Tibial artery (tissue), 4 donors: ENCODE results near the gene SLC44A4.

Source experiments
- DNase-seq, 2 donors: peaks; one replicate each; pipeline ENCODE4 v3.0.0-alpha.2; 2019
- H3K27ac ChIP-seq, 2 donors: fragments of 200-600 bp; sonication (generic) in 1 of 2; 1 replicate in 1 of 2; 2 replicates in 1 of 2; pipeline ENCODE4 v1.5.1; 2018 to 2019; ENCODE audit warnings: mild to moderate bottlenecking in 1 of 2
- H3K27me3 ChIP-seq, 2 donors: fragments of 200-600 bp; sonication (generic) in 1 of 2; one replicate each; pipeline versions ENCODE4 v1.5.1 to v1.6.0; 2016 to 2019
- H3K36me3 ChIP-seq, 3 donors: fragments of 200-600 bp; sonication (generic) in 2 of 3; one replicate each; pipeline ENCODE4 v1.5.1; 2016 to 2019; ENCODE audit warnings: mild to moderate bottlenecking in 2 of 3
- H3K4me1 ChIP-seq, 4 donors: fragments of 200-600 bp; sonication (generic) in 2 of 4; 1 replicate in 3 of 4; 2 replicates in 1 of 4; pipeline ENCODE4 v1.5.1; 2016 to 2019
- H3K4me3 ChIP-seq, 2 donors: fragments of 200-600 bp; sonication (generic) in 1 of 2; 1 replicate in 1 of 2; 2 replicates in 1 of 2; pipeline ENCODE4 v1.5.1; 2018 to 2019; ENCODE audit warnings: mild to moderate bottlenecking in 2 of 2
- H3K9me3 ChIP-seq, 3 donors: fragments of 200-600 bp; sonication (generic) in 1 of 3; one replicate each; pipeline ENCODE4 v1.5.1; 2016 to 2019
- CTCF ChIP-seq, 2 experiments: fragments of 200-600 bp in 1 of 2; fragments of 450-650 bp in 1 of 2; IDR thresholded peaks; one replicate each; pipeline ENCODE4 v1.5.1; 2017 to 2019; ENCODE audit warnings: antibody characterized with exemption in 2 of 2, mild to moderate bottlenecking in 1 of 2, moderate library complexity in 1 of 2
- intact Hi-C: fragments of 100-400 bp; cut with DNase I; formaldehyde crosslinking; loops from one replicate; pipeline ENCODE4 v1.15.0; 2023; ENCODE audit warnings: low total_unique reads

SLC44A4 gene

GRCh38 chr6:31877651-31878161, 1.1 kb downstream of the SLC44A4 start:
- H3K4me1 ChIP-seq: no peaks in the 10 kb centered on the region
- no peak overlapping the region for H3K27ac ChIP-seq
- intact Hi-C loops: no loop called here
- H3K4me3 ChIP-seq: no peak overlapping the region
- no peak for TF ChIP-seq CTCF (IDR thresholded peaks at IDR 0.05)
- no peak for DNase-seq
- no peaks in the 10 kb centered on the region for H3K27me3 ChIP-seq
- peaks cover 28 to 33% (median 31%) of the 10 kb centered on the region in 3 donors for H3K36me3 ChIP-seq
- no peaks in the 10 kb centered on the region for H3K9me3 ChIP-seq

DNA sequence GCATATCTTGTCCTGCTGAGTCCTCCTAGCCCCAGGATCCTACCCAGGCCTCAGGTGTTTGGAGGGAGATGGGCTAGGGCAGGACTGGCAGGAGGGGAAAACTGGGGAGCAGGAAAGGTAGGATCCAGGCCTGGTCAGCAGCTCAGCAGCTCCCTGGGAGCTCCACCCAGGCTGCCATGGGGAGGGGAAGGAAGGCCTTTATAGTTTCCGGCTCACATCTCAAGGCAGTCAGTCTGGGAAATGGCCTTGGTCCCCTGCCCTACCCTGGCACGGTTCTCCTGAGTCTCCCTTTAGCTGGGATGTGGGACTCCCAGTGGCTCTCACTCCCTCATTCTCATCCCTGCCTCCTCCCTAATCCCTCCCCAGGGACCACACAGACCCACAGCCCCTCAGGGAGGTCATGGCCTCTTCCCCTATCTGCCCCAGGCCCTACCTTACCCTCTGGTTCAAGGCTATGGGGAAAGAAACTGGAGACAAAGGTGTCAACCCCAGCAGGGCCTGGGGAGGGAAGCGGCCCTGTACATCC, 1.6 kb downstream of the SLC44A4 start:
- Histone ChIP-seq H3K27ac (no peak overlapping the region), H3K36me3 (peaks cover 22 to 28% (median 26%) of the 10 kb centered on the region in 3 donors), H3K27me3 (no peaks in the 10 kb centered on the region), H3K4me1 (no peaks in the 10 kb centered on the region), H3K9me3 (no peaks in the 10 kb centered on the region), H3K4me3 (no peak overlapping the region)
- no peak for TF ChIP-seq CTCF (IDR thresholded peaks at IDR 0.05)
- intact Hi-C loops: no loop called here
- DNase-seq: no peak

- no peak for DNase-seq
- Histone ChIP-seq H3K27ac (no peak overlapping the region), H3K4me1 (no peaks in the 10 kb centered on the region), H3K36me3 (peaks cover 17 to 20% (median 20%) of the 10 kb centered on the region in 3 donors), H3K4me3 (no peak overlapping the region), H3K9me3 (no peaks in the 10 kb centered on the region), H3K27me3 (no peaks in the 10 kb centered on the region)
- TF ChIP-seq CTCF (IDR thresholded peaks at IDR 0.05): no peak
- intact Hi-C loops: no loop called here
Measured at GRCh38 chr6:31876357-31876756, 2.4 kb downstream of the SLC44A4 start.

- H3K36me3 ChIP-seq: peaks cover 12 to 15% (median 15%) of the 10 kb centered on the region in 3 donors
- intact Hi-C loops: no loop called here
- no peak for DNase-seq
- no peak overlapping the region for H3K4me3 ChIP-seq
- no peak for TF ChIP-seq CTCF (IDR thresholded peaks at IDR 0.05)
- H3K4me1 ChIP-seq: no peaks in the 10 kb centered on the region
- no peak overlapping the region for H3K27ac ChIP-seq
- no peaks in the 10 kb centered on the region for H3K9me3 ChIP-seq
- no peaks in the 10 kb centered on the region for H3K27me3 ChIP-seq
Measured at GRCh38 chr6:31875877-31876276, 2.9 kb downstream of the SLC44A4 start.

DNA sequence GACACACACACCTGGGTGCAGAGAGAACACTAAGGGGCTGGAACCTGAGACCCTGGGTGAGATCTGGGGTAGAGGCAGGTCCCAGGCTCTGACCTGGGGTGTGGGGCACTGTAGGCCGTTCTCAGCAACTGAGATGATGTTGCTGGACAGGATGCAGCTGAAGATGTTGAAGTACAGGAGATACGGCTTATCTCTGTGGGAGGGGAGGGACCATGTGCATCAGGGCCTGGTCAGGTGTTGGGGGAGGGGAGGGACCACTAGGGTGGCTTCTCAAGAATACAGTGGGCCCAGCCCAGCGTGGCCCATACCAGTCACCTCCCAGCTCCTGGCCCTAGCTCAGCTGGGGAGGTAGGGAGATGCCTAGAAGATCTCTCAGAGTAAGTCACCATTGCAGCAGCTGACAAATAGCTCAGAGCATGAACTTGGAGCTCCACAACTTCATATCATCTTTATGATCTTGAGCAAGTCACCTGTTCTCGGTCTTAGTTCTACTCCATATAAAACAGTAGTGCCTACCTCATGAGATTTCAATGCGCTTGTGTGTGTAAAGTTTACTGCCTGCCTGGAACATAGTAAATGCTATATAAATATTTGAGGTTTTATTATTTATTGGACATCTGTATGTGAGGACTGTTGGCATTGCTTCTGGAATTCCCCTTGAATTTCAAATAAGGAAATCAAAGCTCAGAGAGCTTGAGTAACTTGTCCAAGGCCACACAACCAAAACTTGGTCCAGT, 3.8 kb downstream of the SLC44A4 start:
- Histone ChIP-seq H3K4me3 (no peak overlapping the region), H3K27ac (no peak overlapping the region), H3K4me1 (no peaks in the 10 kb centered on the region), H3K36me3 (peaks cover 4 to 6% (median 6%) of the 10 kb centered on the region in 3 donors), H3K9me3 (no peaks in the 10 kb centered on the region), H3K27me3 (peaks cover 0 to 9% of the 10 kb centered on the region in 2 donors)
- intact Hi-C loops: no loop called here
- TF ChIP-seq CTCF (IDR thresholded peaks at IDR 0.05): no peak
- no peak for DNase-seq
